ENCODE results near the gene SHROOM3. TPM values are rescaled to one million over a fixed set of nuclear protein-coding genes. Genes with fewer than 3 reads are reported as not detected.
"Not testable (repeated sequence)": the region's sequence is repeated elsewhere in the genome, so short reads cannot be mapped to it uniquely, and the experiment has no call there.

Gene SHROOM3
- total RNA-seq, 2 experiments from 2014 or later = 0.06 to 0.10 TPM

- Mint-ChIP-seq H3K4me3 (no peak overlapping the region), H3K36me3 (no peaks in the 10 kb centered on the region)
Observed at GRCh38 chr4:76704133-76704881, 269.3 kb downstream of the SHROOM3 start.

GRCh38 chr4:76705472-76705871, 270.4 kb downstream of the SHROOM3 start:
- DNase-seq = no peak
- Mint-ChIP-seq H3K36me3 (no peaks in the 10 kb centered on the region), H3K4me1 (no peaks in the 10 kb centered on the region), H3K27me3 (peaks cover 5% of the 10 kb centered on the region), H3K27ac (no peak overlapping the region), H3K4me3 (no peak overlapping the region), H3K9me3 (no peaks in the 10 kb centered on the region)

More at GRCh38 chr4:76704133-76704881, 269.3 kb downstream of the SHROOM3 start:
- Mint-ChIP-seq H3K27me3 (peaks cover 10% of the 10 kb centered on the region), H3K27ac (no peak overlapping the region), H3K4me1 (no peaks in the 10 kb centered on the region), H3K9me3 (no peaks in the 10 kb centered on the region)
- DNase-seq = no peak

- Mint-ChIP-seq H3K4me3 (no peak overlapping the region), H3K36me3 (no peaks in the 10 kb centered on the region), H3K9me3 (no peaks in the 10 kb centered on the region), H3K4me1 (no peaks in the 10 kb centered on the region), H3K27me3 (peaks cover 5% of the 10 kb centered on the region), H3K27ac (no peak overlapping the region)
- no peak for DNase-seq
Observed at GRCh38 chr4:76706581-76706980, 271.6 kb downstream of the SHROOM3 start.

GRCh38 chr4:76708971-76709771, 274.1 kb downstream of the SHROOM3 start:
- Mint-ChIP-seq H3K27ac (no peak overlapping the region), H3K27me3 (peaks cover 5% of the 10 kb centered on the region), H3K4me1 (peaks cover 3% of the 10 kb centered on the region), H3K36me3 (no peaks in the 10 kb centered on the region), H3K4me3 (no peak overlapping the region), H3K9me3 (no peaks in the 10 kb centered on the region)
- no peak for DNase-seq

- Mint-ChIP-seq H3K27ac (no peak overlapping the region), H3K36me3 (no peaks in the 10 kb centered on the region), H3K4me1 (peaks cover 4% of the 10 kb centered on the region), H3K4me3 (no peak overlapping the region), H3K9me3 (no peaks in the 10 kb centered on the region), H3K27me3 (no peaks in the 10 kb centered on the region)
- DNase-seq = no peak
Observed at GRCh38 chr4:76709772-76710090, 274.7 kb downstream of the SHROOM3 start.

GRCh38 chr4:76712564-76712963, 277.5 kb downstream of the SHROOM3 start:
- no peak overlapping the region for H3K4me3 Mint-ChIP-seq
- H3K9me3 Mint-ChIP-seq = no peaks in the 10 kb centered on the region
- H3K27ac Mint-ChIP-seq = no peak overlapping the region
- peaks cover 10% of the 10 kb centered on the region for H3K27me3 Mint-ChIP-seq
- peaks cover 8% of the 10 kb centered on the region for H3K4me1 Mint-ChIP-seq
- DNase-seq = no peak
- H3K36me3 Mint-ChIP-seq = no peaks in the 10 kb centered on the region

- Mint-ChIP-seq H3K4me1 (peaks cover 8% of the 10 kb centered on the region), H3K27ac (no peak overlapping the region), H3K4me3 (no peak overlapping the region), H3K27me3 (peaks cover 10% of the 10 kb centered on the region), H3K36me3 (no peaks in the 10 kb centered on the region), H3K9me3 (no peaks in the 10 kb centered on the region)
- no peak for DNase-seq
Observed at GRCh38 chr4:76714226-76714625, 279.2 kb downstream of the SHROOM3 start.

- H3K27ac Mint-ChIP-seq = no peak overlapping the region
- H3K36me3 Mint-ChIP-seq = no peaks in the 10 kb centered on the region
- DNase-seq = no peak
- no peaks in the 10 kb centered on the region for H3K9me3 Mint-ChIP-seq
- no peak overlapping the region for H3K4me3 Mint-ChIP-seq
- peaks cover 8% of the 10 kb centered on the region for H3K4me1 Mint-ChIP-seq
- peaks cover 15% of the 10 kb centered on the region for H3K27me3 Mint-ChIP-seq
Observed at GRCh38 chr4:76716020-76716419, 281.0 kb downstream of the SHROOM3 start.

GRCh38 chr4:76716658-76717057, 281.6 kb downstream of the SHROOM3 start:
- Mint-ChIP-seq H3K27ac (no peak overlapping the region), H3K4me3 (no peak overlapping the region), H3K27me3 (peaks cover 15% of the 10 kb centered on the region), H3K9me3 (no peaks in the 10 kb centered on the region), H3K36me3 (no peaks in the 10 kb centered on the region), H3K4me1 (peaks cover 8% of the 10 kb centered on the region)
- no peak for DNase-seq

GRCh38 chr4:76717431-76717830, 282.4 kb downstream of the SHROOM3 start:
- Mint-ChIP-seq H3K4me3 (no peak overlapping the region), H3K36me3 (no peaks in the 10 kb centered on the region), H3K27ac (no peak overlapping the region), H3K27me3 (peaks cover 15% of the 10 kb centered on the region), H3K9me3 (no peaks in the 10 kb centered on the region), H3K4me1 (peaks cover 8% of the 10 kb centered on the region)
- DNase-seq = no peak

- no peaks in the 10 kb centered on the region for H3K36me3 Mint-ChIP-seq
- H3K27ac Mint-ChIP-seq = no peak overlapping the region
- no peaks in the 10 kb centered on the region for H3K9me3 Mint-ChIP-seq
- no peak overlapping the region for H3K4me3 Mint-ChIP-seq
- peaks cover 15% of the 10 kb centered on the region for H3K27me3 Mint-ChIP-seq
- peaks cover 8% of the 10 kb centered on the region for H3K4me1 Mint-ChIP-seq
- no peak for DNase-seq
Observed at GRCh38 chr4:76718021-76718420, 283.0 kb downstream of the SHROOM3 start.

GRCh38 chr4:76718831-76719230, 283.8 kb downstream of the SHROOM3 start:
- Mint-ChIP-seq H3K36me3 (no peaks in the 10 kb centered on the region), H3K27me3 (peaks cover 15% of the 10 kb centered on the region)

GRCh38 chr4:76720121-76720520, 285.1 kb downstream of the SHROOM3 start:
- Mint-ChIP-seq H3K4me1 (peaks cover 15% of the 10 kb centered on the region), H3K4me3 (no peak overlapping the region), H3K27me3 (peaks cover 20% of the 10 kb centered on the region), H3K9me3 (no peaks in the 10 kb centered on the region), H3K27ac (no peak overlapping the region), H3K36me3 (no peaks in the 10 kb centered on the region)
- DNase-seq = no peak

More at GRCh38 chr4:76718831-76719230, 283.8 kb downstream of the SHROOM3 start:
- H3K4me1 Mint-ChIP-seq = peaks cover 15% of the 10 kb centered on the region
- DNase-seq = no peak
- no peak overlapping the region for H3K4me3 Mint-ChIP-seq
- H3K27ac Mint-ChIP-seq = no peak overlapping the region
- H3K9me3 Mint-ChIP-seq = no peaks in the 10 kb centered on the region

- not testable (repeated sequence) for DNase-seq, H3K36me3 Mint-ChIP-seq, H3K9me3 Mint-ChIP-seq, H3K4me3 Mint-ChIP-seq, H3K27ac Mint-ChIP-seq
- peaks cover 13% of the 10 kb centered on the region for H3K27me3 Mint-ChIP-seq
- peaks cover 12% of the 10 kb centered on the region for H3K4me1 Mint-ChIP-seq
Observed at GRCh38 chr4:76722146-76722545, 287.1 kb downstream of the SHROOM3 start.

- Mint-ChIP-seq H3K27me3 (peaks cover 10% of the 10 kb centered on the region), H3K4me1 (peaks cover 10% of the 10 kb centered on the region), H3K4me3 (no peak overlapping the region), H3K36me3 (no peaks in the 10 kb centered on the region), H3K27ac (no peak overlapping the region), H3K9me3 (no peaks in the 10 kb centered on the region)
- DNase-seq = no peak
Observed at GRCh38 chr4:76722838-76723237, 287.8 kb downstream of the SHROOM3 start.

GRCh38 chr4:76723373-76723772, 288.3 kb downstream of the SHROOM3 start:
- Mint-ChIP-seq H3K27ac (no peak overlapping the region), H3K9me3 (no peaks in the 10 kb centered on the region), H3K4me1 (peaks cover 10% of the 10 kb centered on the region), H3K27me3 (peaks cover 10% of the 10 kb centered on the region), H3K4me3 (no peak overlapping the region), H3K36me3 (no peaks in the 10 kb centered on the region)
- no peak for DNase-seq

All from activated naive CD8-positive, alpha-beta T cell treated with anti-CD3 and anti-CD28 coated beads for 36 hours (primary cell).